Mesodermal cell (in vitro differentiated cells): Measurements from ENCODE around the gene ACAP1.
"Not testable (repeated sequence)": the region's sequence is repeated elsewhere in the genome, so short reads cannot be mapped to it uniquely, and the experiment has no call there.

Experiments used
- H3K27ac ChIP-seq: 2 replicates; pipeline ENCODE4 v1.7.0; 2013; ENCODE audit warnings: mild to moderate bottlenecking, low read depth, low read length, moderate library complexity; ENCODE audit not compliant: severe bottlenecking
- H3K36me3 ChIP-seq: 2 replicates; pipeline ENCODE4 v1.7.1; 2013; ENCODE audit warnings: mild to moderate bottlenecking, low read length, moderate library complexity; ENCODE audit not compliant: control insufficient read depth, insufficient read depth
- H3K4me1 ChIP-seq: one replicate; pipeline ENCODE4 v1.7.1; 2013; ENCODE audit warnings: mild to moderate bottlenecking, low read length; ENCODE audit not compliant: insufficient read depth, control insufficient read depth, poor library complexity, severe bottlenecking
- H3K4me3 ChIP-seq: 2 replicates; pipeline ENCODE4 v1.7.0; 2013; ENCODE audit warnings: low read length, control low read depth, mild to moderate bottlenecking; ENCODE audit not compliant: insufficient read depth, poor library complexity, severe bottlenecking; ENCODE audit errors: extremely low read depth
- H3K9me3 ChIP-seq: 2 replicates; pipeline ENCODE4 v1.7.1; 2013; ENCODE audit warnings: mild to moderate bottlenecking, low read length, moderate library complexity; ENCODE audit not compliant: control insufficient read depth
- WGBS, 2 experiments: methylation state at CpG; one replicate each; pipeline ENCODE4 v1.1.5; 2013; ENCODE audit warnings: missing lambda C conversion rate in 2 of 2; ENCODE audit not compliant: insufficient coverage in 2 of 2; 5-methylcytosine and 5-hydroxymethylcytosine counted together

The ACAP1 gene

GRCh38 chr17:7330638-7331015, 5.7 kb upstream of the ACAP1 start:
- WGBS, 2 experiments = 78 to 81% methylated on average over 9 to 11 of the region's 13 CpGs
- H3K36me3 ChIP-seq = peaks cover 17% of the 10 kb centered on the region
- peak overlapping the region; percentile 88 for H3K4me3 ChIP-seq
- no peaks in the 10 kb centered on the region for H3K9me3 ChIP-seq
- no peaks in the 10 kb centered on the region for H3K4me1 ChIP-seq
- peak overlapping the region; percentile 89 for H3K27ac ChIP-seq

- Histone ChIP-seq H3K27ac (no peak overlapping the region), H3K9me3 (no peaks in the 10 kb centered on the region), H3K36me3 (peaks cover 2% of the 10 kb centered on the region), H3K4me1 (peaks cover 6% of the 10 kb centered on the region), H3K4me3 (no peak overlapping the region)
- WGBS, 2 experiments = 49 to 60% methylated on average over 4 to 7 of the region's 7 CpGs
Observed at GRCh38 chr17:7332111-7332510, 4.2 kb upstream of the ACAP1 start.

GRCh38 chr17:7332600-7333069, 3.7 kb upstream of the ACAP1 start:
- not testable (repeated sequence) for H3K9me3 ChIP-seq, H3K4me1 ChIP-seq, H3K4me3 ChIP-seq, H3K36me3 ChIP-seq, H3K27ac ChIP-seq
- 78 to 82% methylated on average over 6 to 10 of the region's 14 CpGs for WGBS, 2 experiments

GRCh38 chr17:7334938-7335538, 1.3 kb upstream of the ACAP1 start:
- WGBS, 2 experiments = 79 to 89% methylated on average over 1 to 3 of the region's 3 CpGs
- Histone ChIP-seq H3K4me1 (peaks cover 6% of the 10 kb centered on the region), H3K36me3 (no peaks in the 10 kb centered on the region), H3K9me3 (no peaks in the 10 kb centered on the region), H3K4me3 (no peak overlapping the region), H3K27ac (no peak overlapping the region)

GRCh38 chr17:7335765-7336164, 564 bp upstream of the ACAP1 start:
- not testable (repeated sequence) for H3K36me3 ChIP-seq, H3K4me3 ChIP-seq, H3K27ac ChIP-seq, H3K9me3 ChIP-seq, H3K4me1 ChIP-seq
- WGBS, 2 experiments = 93 to 96% methylated on average over 13 of the region's 13 CpGs

GRCh38 chr17:7337600-7337999, 1.3 kb downstream of the ACAP1 start:
- 81 to 90% methylated on average over 6 to 7 of the region's 7 CpGs for WGBS, 2 experiments
- not testable (repeated sequence) for H3K4me1 ChIP-seq, H3K9me3 ChIP-seq, H3K27ac ChIP-seq, H3K36me3 ChIP-seq, H3K4me3 ChIP-seq

GRCh38 chr17:7340179-7340578, 3.9 kb downstream of the ACAP1 start:
- Histone ChIP-seq H3K4me3 (no peak overlapping the region), H3K27ac (no peak overlapping the region), H3K9me3 (no peaks in the 10 kb centered on the region), H3K36me3 (no peaks in the 10 kb centered on the region), H3K4me1 (peaks cover 6% of the 10 kb centered on the region)
- 89 to 100% methylated on average over 1 of the region's 2 CpGs for WGBS, 2 experiments

- WGBS, 2 experiments = 98% methylated on average over 7 to 13 of the region's 13 CpGs
- Histone ChIP-seq H3K9me3 (no peaks in the 10 kb centered on the region), H3K4me3 (no peak overlapping the region), H3K36me3 (no peaks in the 10 kb centered on the region), H3K27ac (no peak overlapping the region), H3K4me1 (peaks cover 2% of the 10 kb centered on the region)
Observed at GRCh38 chr17:7341842-7342241, 5.5 kb downstream of the ACAP1 start.

- H3K4me3 ChIP-seq = no peak overlapping the region
- no peaks in the 10 kb centered on the region for H3K9me3 ChIP-seq
- no peak overlapping the region for H3K27ac ChIP-seq
- H3K4me1 ChIP-seq = no peaks in the 10 kb centered on the region
- 87 to 90% methylated on average over 15 of the region's 15 CpGs for WGBS, 2 experiments
- no peaks in the 10 kb centered on the region for H3K36me3 ChIP-seq
Observed at GRCh38 chr17:7343250-7343649, 6.9 kb downstream of the ACAP1 start.

GRCh38 chr17:7346761-7347614, 10.7 kb downstream of the ACAP1 start:
- 93% methylated on average over 14 to 18 of the region's 18 CpGs for WGBS, 2 experiments

More at GRCh38 chr17:7346761-7347614, 10.7 kb downstream of the ACAP1 start:
- no peak overlapping the region for H3K27ac ChIP-seq
- H3K4me1 ChIP-seq = peaks cover 6% of the 10 kb centered on the region
- H3K36me3 ChIP-seq = no peaks in the 10 kb centered on the region
- no peaks in the 10 kb centered on the region for H3K9me3 ChIP-seq
- H3K4me3 ChIP-seq = no peak overlapping the region
